HEK293 (cell line): ENCODE results near the gene PTPRN2.

Source experiments
- CTCF ChIA-PET: fragments of 350-600 bp; formaldehyde crosslinking; extraction: SDS; loops from one replicate; lab custom pipeline; 2021; ENCODE audit warnings: antibody characterized with exemption; lab: Yijun Ruan, JAX
- POLR2A ChIA-PET: fragments of 300-600 bp; formaldehyde crosslinking; extraction: SDS; loops from one replicate; lab custom pipeline; 2020; ENCODE audit warnings: antibody characterized with exemption, inconsistent platforms; lab: Yijun Ruan, JAX
- H3K27ac ChIP-seq: fragments of 200-500 bp; sonication (Bioruptor generic); 2 replicates; pipeline ENCODE4 v1.5.1; 2014; ENCODE audit warnings: low read depth, low read length, control low read depth, inconsistent platforms; ENCODE audit errors: extremely low read depth
- H3K36me3 ChIP-seq, 2 experiments: fragments of 200-500 bp in 1 of 2; sonication (Bioruptor generic) in 1 of 2; 1 replicate in 1 of 2; 2 replicates in 1 of 2; pipeline ENCODE4 v1.5.1; 2014 to 2017; ENCODE audit warnings: inconsistent platforms in 2 of 2, low read length in 2 of 2; ENCODE audit not compliant: control insufficient read depth in 2 of 2, insufficient read depth in 1 of 2
- H3K4me1 ChIP-seq: fragments of 200-500 bp; sonication (Bioruptor generic); 2 replicates; pipeline ENCODE4 v1.5.1; 2014; ENCODE audit warnings: mild to moderate bottlenecking, low read length, inconsistent platforms; ENCODE audit not compliant: control insufficient read depth, insufficient read depth
- H3K4me3 ChIP-seq: 2 replicates; pipeline ENCODE4 v1.5.1; 2011; ENCODE audit warnings: low read depth, mild to moderate bottlenecking, control low read depth, low read length, moderate library complexity
- H3K9me3 ChIP-seq: fragments of 200-500 bp; sonication (Bioruptor generic); 2 replicates; pipeline ENCODE4 v1.5.1; 2014; ENCODE audit warnings: low read depth, low read length, inconsistent platforms; ENCODE audit not compliant: control insufficient read depth, insufficient read depth
- CTCF ChIP-seq: fragments of 450-650 bp; formaldehyde crosslinking; IDR thresholded peaks from 2 replicates; pipeline ENCODE4 v1.5.1; 2016; ENCODE audit warnings: missing biosample characterization, missing genetic modification characterization
- FEZF1 ChIP-seq: fragments of 450-650 bp; formaldehyde crosslinking; IDR thresholded peaks from 2 replicates; pipeline ENCODE4 v1.5.1; 2016; ENCODE audit warnings: missing biosample characterization, missing genetic modification characterization
- HOXA7 ChIP-seq: sonication (generic); formaldehyde crosslinking; IDR thresholded peaks from 2 replicates; pipeline ENCODE4 v1.8.1; 2022; ENCODE audit warnings: missing genetic modification reagents, borderline replicate concordance
- REST ChIP-seq: fragments of 450-650 bp; formaldehyde crosslinking; IDR thresholded peaks from 2 replicates; pipeline ENCODE4 v1.5.1; 2016; ENCODE audit warnings: missing biosample characterization, missing genetic modification characterization
- ZNF140 ChIP-seq: fragments of 450-650 bp; formaldehyde crosslinking; IDR thresholded peaks from 2 replicates; pipeline ENCODE4 v1.5.1; 2016; ENCODE audit warnings: missing biosample characterization, missing genetic modification characterization
- ZNF174 ChIP-seq: fragments of 450-650 bp; formaldehyde crosslinking; IDR thresholded peaks from 2 replicates; pipeline ENCODE4 v1.5.0; 2017; ENCODE audit warnings: missing biosample characterization, mild to moderate bottlenecking, missing genetic modification characterization
- ZNF274 ChIP-seq, 2 experiments: fragments of 200-500 bp in 1 of 2; fragments of 450-650 bp in 1 of 2; sonication (Bioruptor generic) in 1 of 2; formaldehyde crosslinking in 1 of 2; IDR thresholded peaks; 2 replicates each; pipeline versions ENCODE4 v1.5.1 to v1.6.1; 2014 to 2016; ENCODE audit warnings: borderline replicate concordance in 1 of 2, inconsistent platforms in 1 of 2, low read length in 1 of 2, missing biosample characterization in 1 of 2, missing genetic modification characterization in 1 of 2
- ZNF335 ChIP-seq: fragments of 450-650 bp; formaldehyde crosslinking; conservative IDR thresholded peaks from 2 replicates; pipeline ENCODE4 v1.5.1; 2016; ENCODE audit warnings: missing biosample characterization, missing genetic modification characterization
- ZNF501 ChIP-seq: fragments of 450-650 bp; formaldehyde crosslinking; IDR thresholded peaks from 2 replicates; pipeline ENCODE4 v1.5.1; 2016; ENCODE audit warnings: missing biosample characterization, missing genetic modification characterization
- ZNF521 ChIP-seq: fragments of 450-650 bp; formaldehyde crosslinking; IDR thresholded peaks from 2 replicates; pipeline ENCODE4 v1.5.1; 2017; ENCODE audit warnings: missing biosample characterization, mild to moderate bottlenecking, missing genetic modification characterization
- ZNF548 ChIP-seq: fragments of 450-650 bp; formaldehyde crosslinking; IDR thresholded peaks from 2 replicates; pipeline ENCODE4 v1.5.1; 2016; ENCODE audit warnings: missing biosample characterization, missing genetic modification characterization
- ZNF555 ChIP-seq: fragments of 450-650 bp; formaldehyde crosslinking; conservative IDR thresholded peaks from 2 replicates; pipeline ENCODE4 v1.5.1; 2017; ENCODE audit warnings: missing biosample characterization, mild to moderate bottlenecking, missing genetic modification characterization, inconsistent platforms
- ZNF670 ChIP-seq: fragments of 450-650 bp; formaldehyde crosslinking; IDR thresholded peaks from 2 replicates; pipeline ENCODE4 v1.5.1; 2016; ENCODE audit warnings: missing biosample characterization, missing genetic modification characterization, low read depth
- ZNF837 ChIP-seq: fragments of 450-650 bp; formaldehyde crosslinking; IDR thresholded peaks from 2 replicates; pipeline ENCODE4 v1.5.1; 2016; ENCODE audit warnings: missing biosample characterization, missing genetic modification characterization
- ZSCAN30 ChIP-seq: fragments of 450-650 bp; IDR thresholded peaks from 2 replicates; pipeline ENCODE4 v1.5.1; 2018; ENCODE audit warnings: missing biosample characterization, mild to moderate bottlenecking, missing genetic modification characterization, moderate library complexity
- TF ChIP-seq, protein P1 (sequence below): fragments of 450-650 bp; formaldehyde crosslinking; IDR thresholded peaks from 2 replicates; pipeline ENCODE4 v1.5.1; 2016; ENCODE audit warnings: missing biosample characterization, missing genetic modification characterization
- TF ChIP-seq, protein P2 (sequence below): fragments of 450-650 bp; formaldehyde crosslinking; IDR thresholded peaks from 2 replicates; pipeline ENCODE4 v1.5.1; 2016; ENCODE audit warnings: missing biosample characterization, missing genetic modification characterization
- TF ChIP-seq, protein P3 (sequence below): fragments of 450-650 bp; formaldehyde crosslinking; IDR thresholded peaks from 2 replicates; pipeline ENCODE4 v1.5.1; 2016; ENCODE audit warnings: missing biosample characterization, missing genetic modification characterization
- TF ChIP-seq, protein P4 (sequence below): fragments of 450-650 bp; formaldehyde crosslinking; conservative IDR thresholded peaks from 2 replicates; pipeline ENCODE4 v1.5.1; 2016; ENCODE audit warnings: low read depth, missing biosample characterization, missing genetic modification characterization

The PTPRN2 gene

GRCh38 chr7:157527686-157528085 lies 1059.9 kb downstream of the PTPRN2 start:
- TF ChIP-seq ZNF274 (IDR thresholded peaks at IDR 0.05; ENCODE audit: low read length) (no peak), ZNF274 (tag by site-specific recombination; IDR thresholded peaks at IDR 0.05; ENCODE audit: borderline replicate concordance) (no peak), ZNF335 (tag by site-specific recombination) (no peak), CTCF (tag by site-specific recombination) (no peak), ZSCAN30 (tag by site-specific recombination) (no peak), ZNF521 (no peak), ZNF670 (no peak), FEZF1 (tag by site-specific recombination) (no peak), ZNF555 (tag by site-specific recombination) (no peak), ZNF548 (tag by site-specific recombination) (no peak), ZNF140 (tag by site-specific recombination) (no peak), REST (tag by site-specific recombination) (no peak), ZNF837 (tag by site-specific recombination) (no peak), ZNF501 (no peak)
- TF ChIP-seq, protein P1, sequence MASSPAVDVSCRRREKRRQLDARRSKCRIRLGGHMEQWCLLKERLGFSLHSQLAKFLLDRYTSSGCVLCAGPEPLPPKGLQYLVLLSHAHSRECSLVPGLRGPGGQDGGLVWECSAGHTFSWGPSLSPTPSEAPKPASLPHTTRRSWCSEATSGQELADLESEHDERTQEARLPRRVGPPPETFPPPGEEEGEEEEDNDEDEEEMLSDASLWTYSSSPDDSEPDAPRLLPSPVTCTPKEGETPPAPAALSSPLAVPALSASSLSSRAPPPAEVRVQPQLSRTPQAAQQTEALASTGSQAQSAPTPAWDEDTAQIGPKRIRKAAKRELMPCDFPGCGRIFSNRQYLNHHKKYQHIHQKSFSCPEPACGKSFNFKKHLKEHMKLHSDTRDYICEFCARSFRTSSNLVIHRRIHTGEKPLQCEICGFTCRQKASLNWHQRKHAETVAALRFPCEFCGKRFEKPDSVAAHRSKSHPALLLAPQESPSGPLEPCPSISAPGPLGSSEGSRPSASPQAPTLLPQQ (tag by site-specific recombination) = no peak
- TF ChIP-seq, protein P2, sequence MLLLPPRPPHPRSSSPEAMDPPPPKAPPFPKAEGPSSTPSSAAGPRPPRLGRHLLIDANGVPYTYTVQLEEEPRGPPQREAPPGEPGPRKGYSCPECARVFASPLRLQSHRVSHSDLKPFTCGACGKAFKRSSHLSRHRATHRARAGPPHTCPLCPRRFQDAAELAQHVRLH (tag by site-specific recombination) = no peak
- H3K36me3 ChIP-seq = no peaks in the 10 kb centered on the region
- no peaks in the 10 kb centered on the region for H3K4me1 ChIP-seq
- H3K4me3 ChIP-seq = no peak overlapping the region
- ChIA-PET POLR2A (no interaction called here), CTCF (no interaction called here)
- no peak overlapping the region for H3K27ac ChIP-seq
- H3K9me3 ChIP-seq = no peaks in the 10 kb centered on the region

- TF ChIP-seq ZNF174 (tag by site-specific recombination) (no peak), ZNF140 (tag by site-specific recombination) (0 out of 2 replicates have a peak, but pooled peaks have one; percentile 20), HOXA7 (CRISPR knock-in tag) (no peak)
- TF ChIP-seq, protein P3, sequence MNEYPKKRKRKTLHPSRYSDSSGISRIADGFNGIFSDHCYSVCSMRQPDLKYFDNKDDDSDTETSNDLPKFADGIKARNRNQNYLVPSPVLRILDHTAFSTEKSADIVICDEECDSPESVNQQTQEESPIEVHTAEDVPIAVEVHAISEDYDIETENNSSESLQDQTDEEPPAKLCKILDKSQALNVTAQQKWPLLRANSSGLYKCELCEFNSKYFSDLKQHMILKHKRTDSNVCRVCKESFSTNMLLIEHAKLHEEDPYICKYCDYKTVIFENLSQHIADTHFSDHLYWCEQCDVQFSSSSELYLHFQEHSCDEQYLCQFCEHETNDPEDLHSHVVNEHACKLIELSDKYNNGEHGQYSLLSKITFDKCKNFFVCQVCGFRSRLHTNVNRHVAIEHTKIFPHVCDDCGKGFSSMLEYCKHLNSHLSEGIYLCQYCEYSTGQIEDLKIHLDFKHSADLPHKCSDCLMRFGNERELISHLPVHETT (tag by site-specific recombination) = no peak
- TF ChIP-seq, protein P4, sequence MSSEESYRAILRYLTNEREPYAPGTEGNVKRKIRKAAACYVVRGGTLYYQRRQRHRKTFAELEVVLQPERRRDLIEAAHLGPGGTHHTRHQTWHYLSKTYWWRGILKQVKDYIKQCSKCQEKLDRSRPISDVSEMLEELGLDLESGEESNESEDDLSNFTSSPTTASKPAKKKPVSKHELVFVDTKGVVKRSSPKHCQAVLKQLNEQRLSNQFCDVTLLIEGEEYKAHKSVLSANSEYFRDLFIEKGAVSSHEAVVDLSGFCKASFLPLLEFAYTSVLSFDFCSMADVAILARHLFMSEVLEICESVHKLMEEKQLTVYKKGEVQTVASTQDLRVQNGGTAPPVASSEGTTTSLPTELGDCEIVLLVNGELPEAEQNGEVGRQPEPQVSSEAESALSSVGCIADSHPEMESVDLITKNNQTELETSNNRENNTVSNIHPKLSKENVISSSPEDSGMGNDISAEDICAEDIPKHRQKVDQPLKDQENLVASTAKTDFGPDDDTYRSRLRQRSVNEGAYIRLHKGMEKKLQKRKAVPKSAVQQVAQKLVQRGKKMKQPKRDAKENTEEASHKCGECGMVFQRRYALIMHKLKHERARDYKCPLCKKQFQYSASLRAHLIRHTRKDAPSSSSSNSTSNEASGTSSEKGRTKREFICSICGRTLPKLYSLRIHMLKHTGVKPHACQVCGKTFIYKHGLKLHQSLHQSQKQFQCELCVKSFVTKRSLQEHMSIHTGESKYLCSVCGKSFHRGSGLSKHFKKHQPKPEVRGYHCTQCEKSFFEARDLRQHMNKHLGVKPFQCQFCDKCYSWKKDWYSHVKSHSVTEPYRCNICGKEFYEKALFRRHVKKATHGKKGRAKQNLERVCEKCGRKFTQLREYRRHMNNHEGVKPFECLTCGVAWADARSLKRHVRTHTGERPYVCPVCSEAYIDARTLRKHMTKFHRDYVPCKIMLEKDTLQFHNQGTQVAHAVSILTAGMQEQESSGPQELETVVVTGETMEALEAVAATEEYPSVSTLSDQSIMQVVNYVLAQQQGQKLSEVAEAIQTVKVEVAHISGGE = no peak
- Histone ChIP-seq H3K4me1 (no peaks in the 10 kb centered on the region), H3K4me3 (no peak overlapping the region), H3K36me3 (no peaks in the 10 kb centered on the region), H3K9me3 (no peaks in the 10 kb centered on the region), H3K27ac (no peak overlapping the region)
- ChIA-PET POLR2A (no interaction called here), CTCF (no interaction called here)
Observed at GRCh38 chr7:157526913-157527634, 1060.5 kb downstream of the PTPRN2 start.
